Measurements from ENCODE around the gene PLXNA4.

PLXNA4 gene

DNA sequence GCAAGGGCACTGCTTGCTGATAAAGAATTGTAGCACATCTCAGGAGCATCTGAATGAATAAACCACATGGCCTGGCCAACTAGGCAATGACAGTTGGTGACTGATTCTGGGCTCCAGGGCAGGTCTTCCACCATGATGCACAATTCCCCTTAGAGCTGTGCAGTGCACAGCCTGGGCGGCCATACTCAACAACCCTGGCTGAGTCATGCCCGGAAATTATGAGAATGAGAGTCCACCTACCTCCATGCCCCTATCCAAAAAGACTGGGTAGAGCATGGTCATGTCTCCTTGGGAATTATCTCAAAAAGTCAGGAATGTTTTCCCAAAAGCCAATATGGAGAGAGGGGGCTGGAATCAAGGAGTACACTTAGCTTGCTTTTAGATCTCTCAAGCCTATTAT, 425.6 kb downstream of the PLXNA4 start:
- TF ChIP-seq, protein P1, sequence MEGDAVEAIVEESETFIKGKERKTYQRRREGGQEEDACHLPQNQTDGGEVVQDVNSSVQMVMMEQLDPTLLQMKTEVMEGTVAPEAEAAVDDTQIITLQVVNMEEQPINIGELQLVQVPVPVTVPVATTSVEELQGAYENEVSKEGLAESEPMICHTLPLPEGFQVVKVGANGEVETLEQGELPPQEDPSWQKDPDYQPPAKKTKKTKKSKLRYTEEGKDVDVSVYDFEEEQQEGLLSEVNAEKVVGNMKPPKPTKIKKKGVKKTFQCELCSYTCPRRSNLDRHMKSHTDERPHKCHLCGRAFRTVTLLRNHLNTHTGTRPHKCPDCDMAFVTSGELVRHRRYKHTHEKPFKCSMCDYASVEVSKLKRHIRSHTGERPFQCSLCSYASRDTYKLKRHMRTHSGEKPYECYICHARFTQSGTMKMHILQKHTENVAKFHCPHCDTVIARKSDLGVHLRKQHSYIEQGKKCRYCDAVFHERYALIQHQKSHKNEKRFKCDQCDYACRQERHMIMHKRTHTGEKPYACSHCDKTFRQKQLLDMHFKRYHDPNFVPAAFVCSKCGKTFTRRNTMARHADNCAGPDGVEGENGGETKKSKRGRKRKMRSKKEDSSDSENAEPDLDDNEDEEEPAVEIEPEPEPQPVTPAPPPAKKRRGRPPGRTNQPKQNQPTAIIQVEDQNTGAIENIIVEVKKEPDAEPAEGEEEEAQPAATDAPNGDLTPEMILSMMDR (IDR thresholded peaks at IDR 0.05), result no peak

DNA sequence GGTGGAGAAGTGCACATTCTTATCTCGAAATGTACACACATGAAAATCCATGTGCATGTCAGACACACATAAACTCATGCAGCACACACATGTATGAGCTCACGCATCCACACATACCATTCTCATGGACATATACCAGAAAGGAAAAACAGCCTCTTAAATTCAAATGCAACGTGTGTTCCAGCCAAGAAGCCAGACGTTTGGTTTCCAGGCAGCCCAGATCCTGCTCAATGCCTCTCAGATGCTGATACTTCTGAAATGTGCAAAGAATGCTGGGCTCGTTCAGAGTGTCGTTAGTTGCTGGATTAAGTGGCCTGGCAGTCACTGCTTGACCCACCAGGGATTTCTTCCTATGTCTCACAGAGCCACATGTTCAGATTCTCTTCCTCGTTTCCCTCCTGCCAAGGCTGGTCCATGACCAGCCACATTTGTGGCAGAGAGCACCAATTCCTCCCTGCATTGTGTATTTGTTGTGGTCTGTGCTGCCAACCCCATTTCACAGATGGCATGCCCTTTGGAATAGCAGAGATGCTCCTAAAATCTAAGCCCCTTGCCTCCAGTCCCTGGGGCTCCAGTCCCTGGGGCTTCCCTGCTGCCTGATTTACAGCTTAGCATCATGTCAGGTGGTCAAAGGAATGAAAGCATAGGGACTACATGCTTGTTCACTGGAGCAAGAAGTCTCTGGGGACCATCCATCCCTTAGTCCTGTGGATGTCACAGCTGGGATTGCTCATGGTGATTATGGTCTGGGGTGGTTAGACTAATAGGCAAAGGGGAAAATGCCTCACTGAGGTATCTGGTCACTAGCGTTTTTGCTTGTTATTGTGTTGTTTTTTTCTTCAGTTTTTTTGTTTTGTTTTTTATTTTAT, 426.6 kb downstream of the PLXNA4 start:
- TF ChIP-seq, protein P1 (IDR thresholded peaks at IDR 0.05), result no peak

DNA sequence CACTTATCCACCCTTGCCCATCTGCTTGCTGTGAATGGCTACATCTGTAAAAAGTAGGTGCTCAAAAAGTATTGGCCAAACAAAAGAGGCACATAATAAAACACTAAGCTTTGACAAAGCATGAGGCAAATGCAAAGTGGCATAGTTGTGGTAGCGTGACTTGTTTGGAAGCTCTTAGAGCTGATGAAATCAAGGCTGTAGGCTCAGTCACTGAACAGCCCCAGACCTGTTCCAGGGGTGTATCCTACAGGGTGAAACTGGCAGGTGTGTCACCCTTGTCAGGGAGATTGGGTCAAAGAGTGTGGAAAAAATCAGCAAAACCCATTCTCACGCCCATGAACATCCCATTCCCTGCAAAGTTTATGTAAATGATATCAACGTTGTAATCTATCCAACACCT, 427.4 kb downstream of the PLXNA4 start:
- TF ChIP-seq, protein P1 (IDR thresholded peaks at IDR 0.05), result no peak

- TF ChIP-seq, protein P1 (IDR thresholded peaks at IDR 0.05), result no peak
Observed at GRCh38 chr7:132145466-132145865, 430.8 kb downstream of the PLXNA4 start.

DNA sequence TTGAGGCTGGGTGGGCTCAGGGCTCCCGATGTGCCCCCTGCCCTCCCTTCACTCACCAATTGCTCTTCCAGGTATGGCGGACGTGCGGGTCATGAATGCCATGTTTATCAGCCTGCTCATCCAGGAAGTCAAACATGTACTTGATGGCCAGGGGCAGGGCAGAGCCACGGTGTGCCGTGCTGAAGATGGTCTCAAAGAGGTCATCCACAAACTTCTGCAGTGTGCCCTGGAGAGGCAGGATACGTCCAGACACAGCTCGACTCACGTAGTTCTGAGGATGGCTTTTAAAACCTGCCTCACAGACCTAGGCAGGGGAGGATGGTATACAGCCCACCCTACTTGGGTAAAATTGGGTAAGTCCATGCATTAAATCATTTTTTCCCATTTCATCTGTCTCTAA, 431.2 kb downstream of the PLXNA4 start:
- TF ChIP-seq, protein P1 (IDR thresholded peaks at IDR 0.05), result no peak

DNA sequence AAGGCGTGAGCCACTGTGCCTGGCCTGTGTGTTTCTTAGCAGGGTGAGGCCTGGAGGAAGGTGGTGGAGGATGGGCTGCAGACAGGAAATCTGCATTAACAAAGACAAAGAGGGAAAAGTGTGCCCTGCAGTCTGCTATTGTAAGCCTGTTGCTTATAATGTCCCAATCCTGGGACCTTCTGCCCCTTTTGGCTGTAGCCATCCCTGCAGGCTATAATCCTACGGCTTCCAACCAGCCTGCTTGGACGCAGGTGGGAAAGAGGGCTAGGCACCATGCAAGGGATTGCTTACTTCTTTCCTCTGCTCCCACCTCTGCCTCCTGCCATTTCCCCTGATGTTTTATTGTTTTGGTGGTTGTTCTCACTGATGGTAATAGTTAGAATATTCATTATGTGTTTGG, 434.3 kb downstream of the PLXNA4 start:
- TF ChIP-seq, protein P1 (IDR thresholded peaks at IDR 0.05), result no peak

DNA sequence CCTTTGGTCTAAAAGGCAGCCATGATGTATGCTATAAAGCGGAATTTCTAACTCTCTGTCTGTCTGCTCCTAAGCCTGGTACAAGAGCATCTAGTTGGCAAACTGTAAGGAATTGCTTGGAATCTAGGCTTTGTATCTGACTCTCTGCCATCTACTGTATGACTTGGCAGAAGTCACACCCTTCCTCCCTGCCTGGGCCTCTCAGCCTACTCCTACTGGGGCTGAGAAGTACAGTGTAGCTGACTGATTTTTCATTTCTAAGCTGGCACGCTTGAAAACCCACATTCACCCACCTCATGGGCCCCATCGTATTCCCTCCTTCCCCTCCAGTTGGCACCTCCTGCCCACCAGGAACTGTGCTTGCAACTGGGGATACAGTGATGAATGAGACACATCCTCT, 435.2 kb downstream of the PLXNA4 start:
- TF ChIP-seq, protein P1 (IDR thresholded peaks at IDR 0.05), result no peak

Measured in LNCAP (cell line).